Karpas-422 (cell line): ENCODE measurements around the gene NPPB. TPM values are rescaled to one million over a fixed set of nuclear protein-coding genes. Genes with fewer than 3 reads are reported as not detected.

ENCODE experiments used
- DNase-seq: peaks from one replicate; pipeline ENCODE4 v3.0.0-alpha.2; 2015
- H2AFZ ChIP-seq: fragments of 200-600 bp; sonication (generic); 2 replicates; pipeline ENCODE4 v1.6.1; 2014; ENCODE audit warnings: antibody characterized with exemption, low read length, mixed read lengths
- H3K27ac ChIP-seq: fragments of 200-600 bp; sonication (generic); 2 replicates; pipeline ENCODE4 v1.5.1; 2014; ENCODE audit warnings: mild to moderate bottlenecking, low read length, moderate library complexity
- H3K27me3 ChIP-seq: fragments of 200-600 bp; sonication (generic); 2 replicates; pipeline ENCODE4 v1.6.1; 2014; ENCODE audit warnings: low read length, mixed read lengths
- H3K36me3 ChIP-seq: fragments of 200-600 bp; sonication (generic); 2 replicates; pipeline ENCODE4 v1.6.1; 2014; ENCODE audit warnings: low read length, mixed read lengths; ENCODE audit not compliant: insufficient read depth
- H3K4me1 ChIP-seq: fragments of 200-600 bp; sonication (generic); 2 replicates; pipeline ENCODE4 v1.6.1; 2014; ENCODE audit warnings: mild to moderate bottlenecking, low read length, mixed read lengths
- H3K4me2 ChIP-seq: fragments of 200-600 bp; sonication (generic); 2 replicates; pipeline ENCODE4 v1.6.1; 2014; ENCODE audit warnings: low read length, low read depth, mild to moderate bottlenecking; ENCODE audit not compliant: poor library complexity, severe bottlenecking
- H3K4me3 ChIP-seq: fragments of 200-600 bp; sonication (generic); 2 replicates; pipeline ENCODE4 v1.5.1; 2014; ENCODE audit warnings: mild to moderate bottlenecking, antibody characterized with exemption, low read length, mixed read lengths
- H3K79me2 ChIP-seq: fragments of 200-600 bp; sonication (generic); 2 replicates; pipeline ENCODE4 v1.6.1; 2014; ENCODE audit warnings: mild to moderate bottlenecking, low read length, mixed read lengths
- H3K9ac ChIP-seq: fragments of 200-600 bp; sonication (generic); 2 replicates; pipeline ENCODE4 v1.6.0; 2014; ENCODE audit warnings: low read length
- H3K9me2 ChIP-seq: fragments of 200-600 bp; sonication (generic), shearing (Covaris generic); replicated peaks from 2 replicates; pipeline ENCODE4 v1.6.0; 2014; ENCODE audit warnings: mild to moderate bottlenecking, low read length, moderate library complexity; ENCODE audit not compliant: insufficient read depth
- H3K9me3 ChIP-seq: fragments of 300-700, 200-600 bp; sonication (generic); 2 replicates; pipeline ENCODE4 v1.6.1; 2014; ENCODE audit warnings: low read length, mixed read lengths
- H4K20me1 ChIP-seq: fragments of 200-600 bp; sonication (generic); 2 replicates; pipeline ENCODE4 v1.6.1; 2014; ENCODE audit warnings: mild to moderate bottlenecking, antibody characterized with exemption, low read length, low read depth; ENCODE audit not compliant: insufficient read depth
- total RNA-seq: library from RNA; depleted of rRNA; stranded (reverse); fragments of >200 nt; shearing (Covaris generic); gene quantifications from 2 replicates; pipeline ENCODE4 v1.2.3, GENCODE V29; 2014; ENCODE audit warnings: low replicate concordance

Gene NPPB
- total RNA-seq, 1 experiment from 2014 or later, result not detected

DNA sequence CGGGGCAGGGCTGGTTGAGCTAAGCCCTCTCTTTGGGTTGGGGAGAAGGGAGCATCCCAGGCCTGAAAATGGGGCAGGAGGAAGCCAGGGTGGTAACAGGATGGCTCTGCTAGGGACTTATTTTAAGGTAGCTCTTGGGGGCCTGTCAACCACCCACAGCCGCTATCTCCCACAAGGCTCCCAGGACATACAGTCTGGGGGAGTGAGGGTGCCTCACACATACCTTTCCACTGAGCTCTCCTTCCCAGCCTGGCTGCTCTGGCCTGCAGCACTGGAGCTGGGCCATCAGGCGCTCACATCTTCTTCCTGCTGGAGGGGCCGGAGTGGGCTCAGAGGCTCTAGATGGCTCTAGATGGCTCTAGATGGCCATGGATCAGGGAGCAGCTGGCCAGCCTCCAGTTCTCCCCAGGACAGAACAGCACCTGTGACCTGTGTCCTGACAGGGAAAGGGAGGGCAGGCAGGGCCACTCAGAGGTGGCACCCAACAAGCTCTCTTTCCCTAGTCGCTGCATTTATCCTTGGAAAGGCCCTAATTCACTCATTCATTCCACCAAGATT, 11.0 kb upstream of the NPPB start:
- Histone ChIP-seq H3K9ac (no peak overlapping the region), H4K20me1 (no peaks in the 10 kb centered on the region; the same call in 1 of the 2 replicates), H3K27me3 (no peaks in the 10 kb centered on the region)

DNA sequence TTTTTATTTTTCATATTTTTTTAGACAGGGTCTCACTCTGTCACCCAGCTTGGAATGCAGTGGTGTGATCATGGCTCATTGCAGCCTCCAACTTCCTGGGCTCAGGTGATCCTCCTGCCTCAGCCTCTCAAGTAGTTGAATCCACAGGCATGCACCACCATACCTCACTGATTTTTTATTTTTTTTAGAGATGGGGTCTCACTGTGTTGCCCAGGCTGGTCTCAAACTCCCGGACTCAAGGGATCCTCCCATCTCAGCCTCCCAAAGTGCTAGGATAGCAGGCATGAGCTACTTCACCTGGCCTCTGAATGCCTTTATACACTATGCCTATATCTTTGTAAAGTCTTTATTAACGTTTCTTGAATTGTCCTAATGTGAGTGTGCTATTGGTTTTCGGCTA, 10.4 kb upstream of the NPPB start:
- Histone ChIP-seq H3K4me3 (no peak overlapping the region), H3K4me1 (peaks cover 8% of the 10 kb centered on the region), H3K9me3 (no peaks in the 10 kb centered on the region), H3K27me3 (no peaks in the 10 kb centered on the region), H3K4me2 (no peak overlapping the region), H4K20me1 (no peaks in the 10 kb centered on the region), H3K9me2 (no peaks in the 10 kb centered on the region), H3K27ac (no peak overlapping the region), H2AFZ (no peak overlapping the region), H3K9ac (no peak overlapping the region), H3K79me2 (no peaks in the 10 kb centered on the region), H3K36me3 (no peaks in the 10 kb centered on the region)
- DNase-seq, result no peak

More for the DNA sequence above, 11.0 kb upstream of the NPPB start:
- H3K79me2 ChIP-seq, result no peaks in the 10 kb centered on the region
- peaks cover 8% of the 10 kb centered on the region for H3K4me1 ChIP-seq
- H3K9me2 ChIP-seq, result no peaks in the 10 kb centered on the region
- H3K27ac ChIP-seq, result no peak overlapping the region
- no peaks in the 10 kb centered on the region for H3K36me3 ChIP-seq
- no peaks in the 10 kb centered on the region for H3K9me3 ChIP-seq
- no peak overlapping the region for H2AFZ ChIP-seq
- H3K4me3 ChIP-seq, result no peak overlapping the region
- no peak for DNase-seq
- no peak overlapping the region for H3K4me2 ChIP-seq

DNA sequence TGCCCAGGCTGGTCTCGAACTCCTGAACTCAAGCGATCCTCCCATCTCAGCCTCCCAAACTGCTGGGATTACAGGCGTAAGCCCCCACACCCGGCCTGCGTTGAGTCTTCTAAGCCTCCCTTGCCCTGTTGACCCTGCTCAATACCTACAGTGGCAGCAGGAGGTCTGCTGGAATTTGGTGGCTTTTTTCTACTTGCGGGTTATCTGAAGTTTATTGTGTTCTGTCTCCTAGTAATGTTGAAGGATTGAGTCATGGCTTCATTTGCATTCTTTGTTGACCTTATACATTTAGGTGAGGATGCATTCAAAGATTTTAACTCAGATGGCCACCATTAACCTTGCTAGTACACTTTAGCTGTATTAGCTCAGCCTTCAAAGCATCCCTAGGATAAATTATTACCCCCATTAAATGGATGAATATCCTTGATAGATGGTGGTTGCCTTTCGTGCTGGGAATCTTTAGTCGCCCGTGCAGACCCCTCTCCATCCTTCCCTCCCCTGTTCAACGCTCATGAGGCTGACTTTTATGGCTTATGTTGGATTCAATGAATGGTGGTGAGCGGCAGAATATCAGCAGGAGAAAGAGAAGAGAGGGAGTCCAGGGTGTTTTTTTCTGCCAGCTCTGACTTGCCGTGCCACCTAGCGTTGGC, 9.7 kb upstream of the NPPB start:
- Histone ChIP-seq H3K36me3 (no peaks in the 10 kb centered on the region), H4K20me1 (no peaks in the 10 kb centered on the region), H2AFZ (no peak overlapping the region), H3K27me3 (no peaks in the 10 kb centered on the region), H3K9ac (no peak overlapping the region), H3K4me2 (no peak overlapping the region), H3K79me2 (no peaks in the 10 kb centered on the region), H3K9me2 (no peaks in the 10 kb centered on the region), H3K4me3 (no peak overlapping the region), H3K9me3 (no peaks in the 10 kb centered on the region), H3K27ac (no peak overlapping the region), H3K4me1 (peaks cover 1% of the 10 kb centered on the region)
- DNase-seq, result no peak

DNA sequence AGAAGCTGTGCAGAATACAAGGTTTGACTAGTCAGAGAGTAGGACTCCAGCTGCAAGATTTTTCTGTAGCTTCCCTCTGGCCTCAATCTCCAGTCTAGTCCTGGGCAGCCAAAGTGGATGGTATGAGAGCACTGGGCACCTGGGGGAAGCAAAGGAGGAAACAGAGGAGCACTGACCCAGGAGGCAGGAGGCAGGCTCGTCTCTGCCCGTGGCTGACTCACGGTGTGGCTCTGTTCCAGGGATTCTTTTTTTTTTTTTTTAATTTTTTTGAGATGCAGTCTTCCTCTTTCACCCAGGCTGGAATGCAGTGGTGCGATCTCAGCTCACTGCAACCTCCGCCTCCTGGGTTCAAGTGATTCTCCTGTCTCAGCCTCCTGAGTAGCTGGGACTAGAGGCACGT, 4.1 kb upstream of the NPPB start:
- Histone ChIP-seq H3K4me2 (no peak overlapping the region), H3K4me1 (no peaks in the 10 kb centered on the region), H3K4me3 (no peak overlapping the region), H3K27ac (no peak overlapping the region), H3K9me2 (no peaks in the 10 kb centered on the region), H3K9ac (no peak overlapping the region), H3K9me3 (no peaks in the 10 kb centered on the region), H3K79me2 (no peaks in the 10 kb centered on the region), H2AFZ (no peak overlapping the region), H4K20me1 (no peaks in the 10 kb centered on the region; the same call in 1 of the 2 replicates), H3K27me3 (no peaks in the 10 kb centered on the region), H3K36me3 (no peaks in the 10 kb centered on the region)
- no peak for DNase-seq

DNA sequence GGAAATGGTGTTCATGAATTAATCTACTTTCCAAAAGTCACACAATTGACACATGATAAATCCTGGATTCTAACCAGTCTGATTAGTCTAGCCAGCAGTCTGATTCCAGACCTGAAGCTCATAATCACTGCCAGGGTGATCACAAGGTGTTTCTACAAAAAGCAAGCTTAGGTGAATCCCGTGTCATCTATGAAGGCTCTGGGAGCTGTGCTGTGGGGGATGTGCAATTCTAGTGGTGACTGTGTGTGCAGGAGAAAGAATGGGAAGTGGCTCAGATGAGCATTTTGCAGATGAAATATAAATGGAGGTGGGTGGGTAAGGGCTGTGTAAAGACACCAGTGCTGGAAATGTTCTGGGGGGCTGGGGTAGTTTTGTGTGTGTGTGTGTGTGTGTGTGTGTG, 1.8 kb upstream of the NPPB start:
- H3K9ac ChIP-seq, result no peak overlapping the region

DNA sequence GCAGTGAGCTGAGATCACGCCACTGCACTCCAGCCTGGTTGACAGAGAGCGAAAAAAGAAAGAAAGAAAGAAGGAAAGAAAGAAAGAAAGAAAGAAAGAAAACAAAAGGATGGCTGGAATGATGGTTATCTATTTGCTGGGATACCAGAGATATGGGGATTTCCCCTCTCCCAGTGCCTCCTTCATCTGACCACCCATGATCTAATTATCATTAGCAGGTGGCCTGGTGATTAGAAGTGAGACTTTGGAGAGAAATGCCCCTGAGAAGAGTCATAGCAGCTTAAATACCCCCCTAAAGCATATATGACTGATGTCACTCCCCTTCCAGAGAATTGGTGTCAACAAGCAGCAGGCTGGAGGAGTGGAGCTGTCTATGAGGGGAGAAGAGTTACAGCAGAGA, 1.3 kb upstream of the NPPB start:
- H3K27me3 ChIP-seq, result no peaks in the 10 kb centered on the region

More for the DNA sequence above, 1.8 kb upstream of the NPPB start:
- no peak overlapping the region for H2AFZ ChIP-seq
- no peaks in the 10 kb centered on the region for H3K4me1 ChIP-seq
- H3K9me3 ChIP-seq, result no peaks in the 10 kb centered on the region
- H3K27ac ChIP-seq, result no peak overlapping the region
- no peaks in the 10 kb centered on the region for H3K79me2 ChIP-seq
- H3K27me3 ChIP-seq, result no peaks in the 10 kb centered on the region
- no peaks in the 10 kb centered on the region for H3K9me2 ChIP-seq
- H3K4me2 ChIP-seq, result no peak overlapping the region
- H3K4me3 ChIP-seq, result no peak overlapping the region
- no peaks in the 10 kb centered on the region for H3K36me3 ChIP-seq
- no peak for DNase-seq
- no peaks in the 10 kb centered on the region; the same call in 1 of the 2 replicates for H4K20me1 ChIP-seq

DNA sequence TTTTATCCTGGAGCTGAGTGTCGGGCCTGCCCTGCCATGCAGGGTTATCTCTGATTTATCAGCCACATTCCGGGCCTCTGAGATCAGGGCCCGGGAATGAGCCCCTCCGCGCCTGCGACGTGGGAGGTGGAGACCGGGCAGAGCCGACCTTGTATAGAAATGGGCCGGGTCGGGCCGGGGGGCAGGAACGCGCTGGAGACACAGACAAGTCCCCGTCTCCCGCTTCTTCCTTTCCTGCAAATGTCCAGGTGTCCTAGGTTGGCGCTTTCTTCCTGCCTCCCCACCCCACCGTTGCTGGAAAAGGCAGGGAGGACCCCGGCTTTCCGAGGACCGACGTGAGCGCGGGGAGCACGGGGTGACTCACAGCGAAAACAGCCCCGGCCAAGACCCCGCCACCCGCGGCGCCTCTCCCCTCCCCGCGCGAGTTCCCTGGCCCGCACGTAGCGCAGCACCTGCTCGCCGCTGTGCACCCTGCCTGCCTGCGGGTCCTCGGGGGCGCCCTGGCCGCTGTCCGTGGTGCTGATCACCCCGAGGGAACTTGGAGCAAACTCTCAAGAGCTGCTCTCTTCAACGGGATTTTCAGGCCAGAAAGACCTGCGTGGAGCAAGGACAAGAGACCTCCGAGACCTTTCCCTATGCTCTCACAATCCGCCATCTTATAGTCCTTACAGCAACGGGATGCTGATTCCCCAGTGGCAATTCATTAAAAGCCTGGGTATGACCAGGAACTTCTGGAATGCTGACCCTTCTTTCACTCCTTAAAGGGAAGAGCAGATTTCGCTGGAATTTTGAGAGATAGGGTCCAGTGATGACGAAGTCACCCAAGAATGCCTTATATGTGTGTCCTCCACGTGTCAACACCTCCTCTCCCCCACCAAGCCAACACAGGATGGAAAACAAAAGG, 475 bp upstream of the NPPB start:
- Histone ChIP-seq H3K9ac (no peak overlapping the region), H3K9me2 (no peaks in the 10 kb centered on the region), H3K27ac (no peak overlapping the region), H4K20me1 (no peaks in the 10 kb centered on the region; the same call in 1 of the 2 replicates), H3K9me3 (no peaks in the 10 kb centered on the region), H2AFZ (no peak overlapping the region), H3K4me2 (no peak overlapping the region), H3K27me3 (no peaks in the 10 kb centered on the region), H3K4me3 (no peak overlapping the region), H3K4me1 (no peaks in the 10 kb centered on the region), H3K36me3 (no peaks in the 10 kb centered on the region), H3K79me2 (no peaks in the 10 kb centered on the region)
- DNase-seq, result peak; percentile 89

More for the DNA sequence above, 1.3 kb upstream of the NPPB start:
- H3K36me3 ChIP-seq, result no peaks in the 10 kb centered on the region
- no peaks in the 10 kb centered on the region for H3K9me3 ChIP-seq
- H2AFZ ChIP-seq, result no peak overlapping the region
- H3K9me2 ChIP-seq, result no peaks in the 10 kb centered on the region
- no peaks in the 10 kb centered on the region; the same call in 1 of the 2 replicates for H4K20me1 ChIP-seq
- DNase-seq, result no peak
- H3K79me2 ChIP-seq, result no peaks in the 10 kb centered on the region
- no peak overlapping the region for H3K27ac ChIP-seq
- H3K4me1 ChIP-seq, result no peaks in the 10 kb centered on the region
- no peak overlapping the region for H3K9ac ChIP-seq
- H3K4me2 ChIP-seq, result no peak overlapping the region
- H3K4me3 ChIP-seq, result no peak overlapping the region

DNA sequence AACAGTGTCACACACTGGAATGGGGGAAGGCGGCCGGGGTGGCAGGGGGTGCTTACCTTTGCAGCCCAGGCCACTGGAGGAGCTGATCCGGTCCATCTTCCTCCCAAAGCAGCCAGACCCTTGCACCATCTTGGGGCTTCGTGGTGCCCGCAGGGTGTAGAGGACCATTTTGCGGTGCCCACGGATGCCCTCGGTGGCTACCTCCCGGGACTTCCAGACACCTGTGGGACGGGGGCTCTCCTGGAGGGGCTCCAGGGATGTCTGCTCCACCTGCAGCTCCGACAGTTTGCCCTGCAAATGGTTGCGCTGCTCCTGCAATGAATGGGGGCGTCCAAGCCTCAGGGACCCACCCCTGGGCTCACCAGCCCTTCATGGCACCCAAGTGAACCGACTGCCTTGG, 587 bp downstream of the NPPB start:
- no peaks in the 10 kb centered on the region for H3K9me3 ChIP-seq
- no peaks in the 10 kb centered on the region for H3K36me3 ChIP-seq
- no peaks in the 10 kb centered on the region for H3K4me1 ChIP-seq
- no peak overlapping the region for H2AFZ ChIP-seq
- H4K20me1 ChIP-seq, result no peaks in the 10 kb centered on the region; the same call in 1 of the 2 replicates
- no peak overlapping the region for H3K27ac ChIP-seq
- no peaks in the 10 kb centered on the region for H3K9me2 ChIP-seq
- no peaks in the 10 kb centered on the region for H3K27me3 ChIP-seq
- no peak overlapping the region for H3K4me2 ChIP-seq
- H3K79me2 ChIP-seq, result no peaks in the 10 kb centered on the region
- DNase-seq, result no peak
- H3K9ac ChIP-seq, result no peak overlapping the region
- no peak overlapping the region for H3K4me3 ChIP-seq
